HG02884 (cell line): Measurements from ENCODE around the gene PVR.
A peak's percentile ranks its signal among the peaks of the same experiment; 100 is the strongest.
"Not testable (repeated sequence)": the region's sequence is repeated elsewhere in the genome, so short reads cannot be mapped to it uniquely, and the experiment has no call there.

Experiments
- ATAC-seq: cut with Tn5 transposase; IDR thresholded peaks from one replicate; pipeline ENCODE4 v1.9.1; 2021; ENCODE audit warnings: mild to moderate bottlenecking, moderate library complexity; ENCODE audit not compliant: unreplicated experiment

PVR gene

DNA sequence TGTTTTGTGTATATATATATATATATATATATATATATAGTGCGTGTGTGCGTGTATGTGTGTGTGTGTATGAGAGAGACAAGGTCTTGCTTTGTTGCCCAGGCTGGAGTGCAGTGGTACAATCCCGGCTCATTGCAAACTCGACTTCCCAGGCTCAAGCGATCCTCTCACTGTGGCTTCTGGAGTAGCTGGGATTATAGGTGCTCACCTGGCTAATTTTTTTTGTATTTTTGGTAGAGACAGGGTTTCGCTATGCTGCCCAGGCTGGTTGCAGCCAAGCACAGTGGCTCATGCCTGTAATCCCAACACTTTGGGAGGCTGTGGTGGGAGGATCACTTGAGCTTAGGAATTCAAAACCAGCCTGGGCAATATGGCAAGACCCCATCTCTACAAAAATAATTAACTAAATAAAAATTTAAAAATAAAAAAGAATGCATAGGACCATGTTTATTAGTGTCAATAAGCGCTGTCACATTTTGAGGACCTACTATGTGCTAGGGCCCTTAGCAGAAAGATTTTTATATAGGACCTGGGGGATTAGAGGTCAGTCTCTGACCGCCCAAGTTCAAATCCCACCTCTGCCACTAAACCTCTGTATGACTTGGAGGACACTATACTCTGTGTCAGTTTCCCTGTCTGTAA lies 1.8 kb downstream of the PVR start:
- ATAC-seq: no peak

- ATAC-seq: no peak
Measured at GRCh38 chr19:44646049-44646416, 2.3 kb downstream of the PVR start.

- no peak for ATAC-seq
Measured at GRCh38 chr19:44647144-44647543, 3.4 kb downstream of the PVR start.

- ATAC-seq: no peak
Measured at GRCh38 chr19:44648631-44649251, 5.0 kb downstream of the PVR start.

GRCh38 chr19:44649578-44650145 lies 6.0 kb downstream of the PVR start:
- ATAC-seq: no peak

DNA sequence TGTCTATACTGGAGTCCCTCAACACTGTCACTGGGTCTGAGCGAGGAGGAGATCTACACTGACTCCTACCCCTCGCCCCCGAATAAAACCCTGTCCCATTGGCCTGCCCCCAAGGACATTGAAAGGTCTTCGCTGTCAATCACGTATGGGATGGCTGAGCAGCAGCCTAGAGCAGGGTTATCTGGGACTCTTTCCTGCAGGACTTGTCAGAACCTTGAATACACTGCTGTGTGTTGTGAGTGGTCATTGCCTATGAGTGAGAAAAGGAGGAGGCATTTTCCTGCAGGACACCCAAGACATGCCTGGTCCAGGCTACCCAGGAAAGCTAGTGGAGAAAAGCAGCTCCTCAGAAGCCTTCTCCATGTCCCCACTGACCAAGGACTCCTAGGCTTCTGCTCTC lies 9.6 kb downstream of the PVR start:
- no peak for ATAC-seq

DNA sequence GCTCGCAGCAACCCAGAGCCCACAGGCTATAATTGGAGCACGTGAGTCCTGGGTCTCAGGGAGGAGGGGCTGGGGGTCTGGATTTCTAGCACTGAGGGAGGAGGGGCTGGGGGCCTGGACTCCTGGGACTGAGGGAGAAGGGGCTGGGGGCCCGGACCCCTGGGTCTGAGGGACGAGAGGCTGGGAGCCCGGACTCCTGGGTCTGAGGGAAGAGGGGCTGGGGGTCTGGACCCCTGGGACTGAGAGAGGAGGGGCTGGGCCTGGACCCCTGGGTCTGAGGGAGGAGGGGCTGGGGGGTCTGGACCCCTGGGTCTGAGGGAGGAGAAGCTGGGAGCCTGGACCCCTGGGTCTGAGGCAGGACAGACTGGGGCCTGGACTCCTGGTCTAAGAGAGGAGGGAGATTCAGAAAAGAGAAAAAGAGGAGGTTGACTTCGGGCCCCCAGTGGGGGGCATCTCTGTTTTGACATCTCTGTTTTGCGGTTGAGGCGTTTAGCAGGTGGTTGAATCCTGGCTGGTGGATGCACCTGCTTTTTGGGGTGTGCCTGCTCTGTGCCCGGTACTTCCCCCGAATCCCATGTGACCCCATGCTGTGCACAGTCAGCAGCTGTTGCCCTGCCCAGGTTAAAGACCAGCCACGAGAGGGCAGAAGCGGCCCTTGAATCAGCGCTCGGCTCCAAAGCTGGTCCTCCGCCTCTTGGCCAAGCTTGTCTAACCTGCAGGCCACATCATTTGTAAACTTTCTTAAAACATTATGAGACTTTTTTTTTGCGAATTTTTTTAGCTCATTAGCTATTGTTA lies 10.5 kb downstream of the PVR start:
- peak; percentile 84 for ATAC-seq

DNA sequence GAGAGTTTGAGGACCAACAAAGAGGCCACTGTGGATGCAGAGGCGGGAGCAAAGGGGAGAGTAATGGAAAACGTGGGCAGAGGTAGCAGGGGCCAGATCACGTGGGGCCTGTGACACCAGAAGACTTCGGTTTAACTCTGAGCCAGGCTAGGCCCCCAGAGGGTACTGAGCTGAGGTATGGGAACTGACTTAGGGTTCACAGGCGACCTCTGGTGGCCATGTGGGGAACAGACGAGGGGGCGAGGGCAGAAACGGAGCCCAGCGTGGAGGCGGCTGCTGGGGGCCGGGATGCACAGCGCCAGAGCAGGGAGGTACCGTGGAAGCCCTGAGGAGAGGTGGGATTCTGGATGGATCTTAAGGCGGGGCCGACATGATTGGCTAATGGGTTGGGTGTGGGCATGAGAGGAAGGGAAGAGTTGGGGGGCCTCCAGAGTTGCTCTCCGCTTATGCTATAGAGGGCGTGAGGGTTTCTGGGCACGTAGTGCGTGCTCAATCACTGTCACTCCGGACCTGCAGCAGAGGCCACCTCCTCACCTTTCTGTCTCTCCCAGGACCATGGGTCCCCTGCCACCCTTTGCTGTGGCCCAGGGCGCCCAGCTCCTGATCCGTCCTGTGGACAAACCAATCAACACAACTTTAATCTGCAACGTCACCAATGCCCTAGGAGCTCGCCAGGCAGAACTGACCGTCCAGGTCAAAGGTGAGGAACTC lies 13.7 kb downstream of the PVR start:
- no peak for ATAC-seq

- ATAC-seq: no peak
Measured at GRCh38 chr19:44658069-44658733, 14.5 kb downstream of the PVR start.

- ATAC-seq: no peak
Measured at GRCh38 chr19:44660081-44660480, 16.4 kb downstream of the PVR start.

DNA sequence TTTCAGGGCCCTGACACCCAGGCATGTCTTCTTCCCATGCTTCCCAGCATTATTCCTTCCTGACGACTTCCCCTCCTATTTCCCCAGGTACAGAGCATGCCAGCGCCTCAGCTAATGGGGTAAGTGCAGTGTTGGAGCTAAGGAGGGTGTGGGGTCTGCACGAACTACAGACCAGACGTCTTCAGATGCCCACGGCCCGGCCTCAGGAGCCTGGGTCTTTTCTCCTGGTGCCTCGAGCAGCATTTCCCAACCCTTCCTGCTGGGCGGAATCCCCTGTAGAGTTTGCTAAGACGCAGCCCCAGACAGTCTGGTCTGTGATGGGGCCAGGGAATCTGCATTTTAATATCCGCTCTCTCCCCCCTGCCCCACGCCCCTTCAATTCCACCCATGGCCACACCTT lies 17.5 kb downstream of the PVR start:
- no peak for ATAC-seq

- no peak for ATAC-seq
Measured at GRCh38 chr19:44661904-44662303, 18.2 kb downstream of the PVR start.

DNA sequence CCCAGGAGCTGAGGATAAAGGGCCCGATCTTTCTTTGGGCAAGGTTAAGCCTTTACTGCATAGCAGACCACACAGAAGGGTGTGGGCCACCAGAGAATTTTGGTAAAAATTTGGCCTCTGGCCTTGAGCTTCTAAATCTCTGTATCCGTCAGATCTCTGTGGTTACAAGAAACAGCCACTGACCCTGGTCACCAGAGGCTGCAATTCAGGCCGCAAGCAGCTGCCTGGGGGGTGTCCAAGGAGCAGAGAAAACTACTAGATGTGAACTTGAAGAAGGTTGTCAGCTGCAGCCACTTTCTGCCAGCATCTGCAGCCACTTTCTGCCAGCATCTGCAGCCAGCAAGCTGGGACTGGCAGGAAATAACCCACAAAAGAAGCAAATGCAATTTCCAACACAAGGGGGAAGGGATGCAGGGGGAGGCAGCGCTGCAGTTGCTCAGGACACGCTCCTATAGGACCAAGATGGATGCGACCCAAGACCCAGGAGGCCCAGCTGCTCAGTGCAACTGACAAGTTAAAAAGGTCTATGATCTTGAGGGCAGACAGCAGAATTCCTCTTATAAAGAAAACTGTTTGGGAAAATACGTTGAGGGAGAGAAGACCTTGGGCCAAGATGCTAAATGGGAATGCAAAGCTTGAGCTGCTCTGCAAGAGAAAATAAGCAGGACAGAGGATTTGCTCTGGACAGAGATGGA lies 19.1 kb downstream of the PVR start:
- ATAC-seq: no peak

- no peak for ATAC-seq
Measured at GRCh38 chr19:44663996-44664395, 20.3 kb downstream of the PVR start.

DNA sequence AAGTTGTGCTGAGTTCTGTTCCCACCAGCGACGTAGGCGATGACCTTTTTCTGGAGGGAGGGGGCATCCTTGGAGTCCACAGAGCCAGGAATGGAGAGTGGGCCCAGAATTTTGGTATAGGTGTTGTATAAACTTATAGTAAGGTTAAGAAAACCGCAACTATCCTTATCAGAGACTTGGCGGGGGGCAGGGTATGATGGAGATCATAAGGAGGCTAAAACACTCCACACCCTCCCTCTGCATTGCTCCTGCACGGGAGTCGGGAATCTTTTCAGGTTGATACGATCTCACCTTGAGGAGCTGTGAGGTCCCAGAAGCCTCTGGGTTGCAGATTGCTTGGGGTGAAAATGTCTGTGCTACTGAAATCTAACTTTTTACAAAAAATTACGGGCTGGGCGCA lies 21.3 kb downstream of the PVR start:
- ATAC-seq: no peak

- no peak for ATAC-seq
Measured at GRCh38 chr19:44666852-44667556, 23.3 kb downstream of the PVR start.

DNA sequence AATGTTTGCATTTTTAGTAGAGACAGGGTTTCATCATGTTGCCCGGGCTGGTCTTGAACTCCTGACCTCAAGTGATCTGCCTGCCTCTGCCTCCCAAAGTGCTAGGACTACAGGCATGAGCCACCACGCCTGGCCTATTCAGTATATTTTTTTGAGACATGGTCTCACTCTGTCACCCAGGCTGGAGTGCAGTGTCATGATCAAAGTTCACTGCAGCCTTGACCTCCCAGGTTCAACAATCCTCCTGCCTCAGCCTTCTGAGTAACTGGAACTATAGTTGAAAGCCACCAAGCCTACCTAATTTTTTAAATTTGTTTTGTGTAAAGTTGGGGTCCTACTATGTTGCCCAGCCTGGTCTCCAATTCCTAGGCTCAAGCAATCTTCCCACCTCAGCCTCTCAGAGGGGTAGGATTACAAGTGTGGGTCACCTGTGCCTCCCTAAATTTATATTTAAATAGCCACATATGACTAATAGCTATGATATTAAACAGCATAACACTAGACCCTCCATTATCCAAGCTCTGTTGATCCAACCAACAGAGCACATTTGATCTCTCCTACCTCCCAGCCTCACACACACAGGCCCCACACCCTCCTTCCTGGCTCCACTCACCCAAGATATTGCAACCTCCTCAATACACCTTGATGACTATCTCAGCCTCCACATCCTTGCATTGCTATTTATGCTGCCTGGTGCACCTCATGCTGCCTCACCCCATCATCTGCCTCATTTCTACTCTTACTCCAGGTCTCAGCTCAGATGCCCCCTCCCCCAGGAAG lies 25.5 kb downstream of the PVR start:
- ATAC-seq: no peak

DNA sequence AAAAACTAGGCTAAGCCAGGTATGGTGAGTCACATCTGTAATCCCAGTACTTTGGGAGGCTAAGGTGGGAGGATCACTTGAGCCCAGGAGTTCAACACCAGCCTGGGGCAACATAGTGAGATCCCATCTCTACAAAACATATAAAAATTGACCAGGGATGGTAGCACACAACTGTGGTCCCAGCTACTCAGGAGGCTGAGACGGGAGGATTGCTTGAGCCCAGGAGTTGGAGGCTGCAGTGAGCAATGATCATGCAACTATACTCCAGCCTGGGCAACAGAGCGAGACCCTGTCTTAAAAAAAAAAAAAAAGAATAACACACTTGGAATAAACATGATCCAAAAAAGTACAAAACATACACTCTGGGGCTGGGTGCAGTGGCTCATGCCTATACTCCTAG lies 26.3 kb downstream of the PVR start:
- ATAC-seq: not testable (repeated sequence)

- ATAC-seq: no peak
Measured at GRCh38 chr19:44671400-44671799, 27.7 kb downstream of the PVR start, which contains the start of gene CEACAM19. CEACAM19 (plus strand) TSS chr19:44671482; CDS start chr19:44671932, 450 bp downstream.
